Erythroblast (primary cell): Measurements from ENCODE around the gene RNF150.

ENCODE experiments used
- GATA1 ChIP-seq: IDR thresholded peaks from 2 replicates; pipeline ENCODE4 v1.6.1; 2011; ENCODE audit warnings: low read depth, mild to moderate bottlenecking, control low read depth, low read length, moderate library complexity
- POLR2A ChIP-seq: IDR thresholded peaks from 2 replicates; pipeline ENCODE4 v1.6.1; 2011; ENCODE audit warnings: mild to moderate bottlenecking, low read length

DNA sequence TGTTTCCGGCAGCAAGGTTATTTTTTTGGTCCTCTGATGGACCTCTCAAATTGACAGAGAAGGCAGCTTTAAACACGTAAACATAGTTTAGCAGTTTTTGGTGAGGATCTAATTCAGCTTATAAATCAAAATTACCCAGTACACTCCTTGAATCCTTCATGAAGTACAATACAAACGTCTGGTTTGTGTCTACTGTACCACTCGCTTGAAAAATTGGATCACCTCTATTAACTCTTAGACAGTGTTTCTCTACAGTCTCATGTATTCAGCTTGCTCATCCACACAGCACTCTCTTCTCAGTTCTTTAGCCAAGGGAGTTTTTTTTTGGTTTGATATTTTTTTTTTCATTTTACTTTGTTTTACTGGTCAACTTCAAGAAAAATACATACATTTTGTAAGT lies 113.5 kb downstream of the RNF150 start:
- TF ChIP-seq POLR2A (no peak), GATA1 (no peak)
